Panc1 (cell line): ENCODE data around the gene AKR1B15. TPM values are rescaled to one million over a fixed set of nuclear protein-coding genes. Genes with fewer than 3 reads are reported as not detected.

Experiments used
- ATAC-seq: fragments of 200-7000 bp; cut with Tn5 transposase; 2 replicates; pipeline ENCODE4 v1.9.1; 2020; ENCODE audit warnings: mild to moderate bottlenecking, moderate library complexity
- BruUV-seq: library from RNA; stranded (reverse); fragments of 400-500 nt; replicated peaks from 2 replicates; lab custom pipeline; 2021; lab: Mats Ljungman, UMichigan
- CTCF ChIA-PET: fragments of 300-600 bp; sonication (Branson Sonifier 250); formaldehyde crosslinking; loops from one replicate; lab custom pipeline; 2022; ENCODE audit warnings: antibody characterized with exemption; lab: Charles Lee
- POLR2A ChIA-PET: fragments of 300-600 bp; sonication (Branson Sonifier 250); formaldehyde crosslinking; loops from one replicate; lab custom pipeline; 2022; ENCODE audit warnings: antibody characterized with exemption; lab: Charles Lee
- DNase-seq: peaks from one replicate; pipeline ENCODE4 v3.0.0-alpha.2; 2010; ENCODE audit warnings: low read depth, low spot score
- H3K27ac ChIP-seq: 2 replicates; pipeline ENCODE4 v1.5.1; 2011; ENCODE audit warnings: mild to moderate bottlenecking, low read length, inconsistent platforms
- H3K27me3 ChIP-seq: fragments of 200-500 bp; sonication (Bioruptor generic); 2 replicates; pipeline ENCODE4 v1.6.0; 2014; ENCODE audit warnings: low read length, inconsistent platforms; ENCODE audit not compliant: control insufficient read depth, insufficient read depth
- H3K36me3 ChIP-seq: fragments of 200-500 bp; sonication (Bioruptor generic); 2 replicates; pipeline ENCODE4 v1.5.1; 2014; ENCODE audit warnings: inconsistent platforms, mild to moderate bottlenecking, low read length, moderate library complexity; ENCODE audit not compliant: control insufficient read depth, insufficient read depth
- H3K4me1 ChIP-seq: 2 replicates; pipeline ENCODE4 v1.5.1; 2011; ENCODE audit warnings: inconsistent platforms, mild to moderate bottlenecking, low read length, moderate library complexity; ENCODE audit not compliant: control insufficient read depth, insufficient read depth
- H3K4me3 ChIP-seq, 2 experiments: 2 replicates each; pipeline ENCODE4 v1.5.1; 2011 to 2012; ENCODE audit warnings: low read depth in 2 of 2, low read length in 2 of 2, mild to moderate bottlenecking in 2 of 2, inconsistent platforms in 1 of 2, moderate library complexity in 1 of 2
- H3K9me3 ChIP-seq: fragments of 200-500 bp; sonication (Bioruptor generic); 2 replicates; pipeline ENCODE4 v1.5.1; 2014; ENCODE audit warnings: low read depth, mild to moderate bottlenecking, inconsistent platforms, low read length, moderate library complexity; ENCODE audit not compliant: control insufficient read depth, insufficient read depth
- POLR2AphosphoS5 ChIP-seq: IDR thresholded peaks from 2 replicates; pipeline ENCODE4 v1.6.1; 2012; ENCODE audit warnings: mild to moderate bottlenecking, low read depth, low read length, moderate library complexity
- REST ChIP-seq, 2 experiments: IDR thresholded peaks; 2 replicates each; pipeline ENCODE4 v1.6.1; 2011 to 2012; ENCODE audit warnings: low read depth in 2 of 2, control low read depth in 1 of 2, low read length in 1 of 2, mild to moderate bottlenecking in 1 of 2, moderate library complexity in 1 of 2; ENCODE audit not compliant: insufficient read depth in 1 of 2
- SIN3A ChIP-seq: IDR thresholded peaks from 2 replicates; pipeline ENCODE4 v1.6.1; 2012; ENCODE audit warnings: low read depth, mild to moderate bottlenecking, low read length, moderate library complexity, borderline replicate concordance; ENCODE audit not compliant: insufficient read depth
- TCF7L2 ChIP-seq: IDR thresholded peaks from 2 replicates; pipeline ENCODE4 v1.6.1; 2011; ENCODE audit warnings: mild to moderate bottlenecking, low read depth, low read length, inconsistent platforms
- in situ Hi-C: cut with HindIII; loops from 2 replicates; pipeline ENCODE4 v1.10.0; 2016; ENCODE audit warnings: low sequenced_read_pairs, low pct_unique_long_range_greater_than_20kb
- intact Hi-C: fragments of 100-400 bp; cut with micrococcal nuclease; formaldehyde crosslinking; loops from one replicate; pipeline ENCODE4 v1.10.0; 2022; ENCODE audit not compliant: unreplicated experiment
- total RNA-seq: library from RNA; stranded (reverse); gene quantifications from one replicate; pipeline ENCODE4 v1.2.1, GENCODE V29; 2021; ENCODE audit not compliant: unreplicated experiment
- TF ChIP-seq, protein P1 (sequence below): fragments of 450-650 bp; IDR thresholded peaks from 2 replicates; pipeline ENCODE4 v1.5.1; 2017; ENCODE audit warnings: mild to moderate bottlenecking

Gene AKR1B15
- total RNA-seq, 1 experiment from 2014 or later = not detected

- ChIA-PET POLR2A (no interaction called here), CTCF (no interaction called here)
- DNase-seq (no peak), ATAC-seq (no peak)
- Histone ChIP-seq H3K36me3 (no peaks in the 10 kb centered on the region), H3K4me1 (no peaks in the 10 kb centered on the region), H3K9me3 (no peaks in the 10 kb centered on the region), H3K27ac (no peak overlapping the region), H3K27me3 (peaks cover 6% of the 10 kb centered on the region; the same call in 1 of the 2 replicates), H3K4me3 (no peak overlapping the region)
- in situ Hi-C loops = no loop called here
- TF ChIP-seq SIN3A (no peak), REST (IDR thresholded peaks at IDR 0.05; ENCODE audit: insufficient read depth in 1 of 2, low read depth in 2 of 2, low read length in 1 of 2) (no peak), POLR2AphosphoS5 (no peak), TCF7L2 (no peak)
- TF ChIP-seq, protein P1, sequence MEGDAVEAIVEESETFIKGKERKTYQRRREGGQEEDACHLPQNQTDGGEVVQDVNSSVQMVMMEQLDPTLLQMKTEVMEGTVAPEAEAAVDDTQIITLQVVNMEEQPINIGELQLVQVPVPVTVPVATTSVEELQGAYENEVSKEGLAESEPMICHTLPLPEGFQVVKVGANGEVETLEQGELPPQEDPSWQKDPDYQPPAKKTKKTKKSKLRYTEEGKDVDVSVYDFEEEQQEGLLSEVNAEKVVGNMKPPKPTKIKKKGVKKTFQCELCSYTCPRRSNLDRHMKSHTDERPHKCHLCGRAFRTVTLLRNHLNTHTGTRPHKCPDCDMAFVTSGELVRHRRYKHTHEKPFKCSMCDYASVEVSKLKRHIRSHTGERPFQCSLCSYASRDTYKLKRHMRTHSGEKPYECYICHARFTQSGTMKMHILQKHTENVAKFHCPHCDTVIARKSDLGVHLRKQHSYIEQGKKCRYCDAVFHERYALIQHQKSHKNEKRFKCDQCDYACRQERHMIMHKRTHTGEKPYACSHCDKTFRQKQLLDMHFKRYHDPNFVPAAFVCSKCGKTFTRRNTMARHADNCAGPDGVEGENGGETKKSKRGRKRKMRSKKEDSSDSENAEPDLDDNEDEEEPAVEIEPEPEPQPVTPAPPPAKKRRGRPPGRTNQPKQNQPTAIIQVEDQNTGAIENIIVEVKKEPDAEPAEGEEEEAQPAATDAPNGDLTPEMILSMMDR = no peak
- intact Hi-C loops = no loop called here
- BruUV-seq = no TSS peak
Observed at GRCh38 chr7:134622303-134622995, 73.5 kb downstream of the AKR1B15 start.

DNA sequence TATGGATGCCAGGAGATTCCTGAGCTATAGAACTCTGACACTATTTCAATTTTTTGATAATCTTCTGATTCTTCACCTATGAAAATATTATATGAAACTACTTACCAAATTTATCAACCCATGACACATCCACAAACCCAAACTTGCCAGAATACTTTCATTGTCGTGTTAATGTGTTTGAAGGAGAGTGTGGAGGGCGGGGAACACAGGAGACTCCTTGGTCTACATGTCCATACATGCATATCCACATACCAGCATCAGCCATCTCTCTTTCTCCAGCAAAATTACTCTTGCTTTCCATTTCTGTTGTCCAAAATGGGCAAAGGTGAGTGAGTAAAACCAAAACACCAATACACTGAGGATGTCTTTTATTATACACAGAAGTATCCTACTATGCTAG, 74.3 kb downstream of the AKR1B15 start:
- ChIA-PET POLR2A (no interaction called here), CTCF (no interaction called here)
- DNase-seq = no peak
- in situ Hi-C loops (no loop called here), intact Hi-C loops (no loop called here)
- Histone ChIP-seq H3K9me3 (no peaks in the 10 kb centered on the region), H3K27ac (no peak overlapping the region), H3K27me3 (peaks cover 6% of the 10 kb centered on the region; the same call in 1 of the 2 replicates), H3K36me3 (no peaks in the 10 kb centered on the region), H3K4me1 (no peaks in the 10 kb centered on the region), H3K4me3 (no peak overlapping the region)
- TF ChIP-seq, protein P1 = no peak
- no peak for TF ChIP-seq TCF7L2
- no peak for TF ChIP-seq REST (IDR thresholded peaks at IDR 0.05; ENCODE audit: insufficient read depth in 1 of 2, low read depth in 2 of 2, low read length in 1 of 2)
- no peak for TF ChIP-seq SIN3A
- TF ChIP-seq POLR2AphosphoS5 = no peak
- no peak for ATAC-seq
- no TSS peak for BruUV-seq
